HEK293 (cell line): ENCODE results near the gene ISG20L2.

Source experiments
- BCL11B ChIP-seq: fragments of 450-650 bp; formaldehyde crosslinking; IDR thresholded peaks from 2 replicates; pipeline ENCODE4 v1.5.1; 2016; ENCODE audit warnings: low read depth, missing biosample characterization, missing genetic modification characterization
- GFI1B ChIP-seq: fragments of 450-650 bp; formaldehyde crosslinking; IDR thresholded peaks from 2 replicates; pipeline ENCODE4 v1.5.1; 2016; ENCODE audit warnings: missing biosample characterization, missing genetic modification characterization
- HOXC10 ChIP-seq: sonication (generic); formaldehyde crosslinking; IDR thresholded peaks from 2 replicates; pipeline ENCODE4 v1.8.1; 2023; ENCODE audit warnings: mild to moderate bottlenecking, missing genetic modification reagents
- KLF17 ChIP-seq: fragments of 450-650 bp; formaldehyde crosslinking; IDR thresholded peaks from 2 replicates; pipeline ENCODE4 v1.5.1; 2016; ENCODE audit warnings: missing biosample characterization, missing genetic modification characterization
- MEIS1 ChIP-seq: sonication (generic); formaldehyde crosslinking; IDR thresholded peaks from 2 replicates; pipeline ENCODE4 v1.8.1; 2022; ENCODE audit warnings: missing genetic modification reagents, mild to moderate bottlenecking, borderline replicate concordance
- MZF1 ChIP-seq: fragments of 450-650 bp; formaldehyde crosslinking; IDR thresholded peaks from 2 replicates; pipeline ENCODE4 v1.5.1; 2017; ENCODE audit warnings: missing biosample characterization, missing genetic modification characterization, borderline replicate concordance
- OVOL3 ChIP-seq: fragments of 450-650 bp; formaldehyde crosslinking; IDR thresholded peaks from 2 replicates; pipeline ENCODE4 v1.5.1; 2016; ENCODE audit warnings: missing biosample characterization, missing genetic modification characterization
- PRDM1 ChIP-seq: fragments of 450-650 bp; formaldehyde crosslinking; IDR thresholded peaks from 2 replicates; pipeline ENCODE4; 2016; ENCODE audit warnings: missing biosample characterization, missing genetic modification characterization
- PRDM2 ChIP-seq: fragments of 450-650 bp; formaldehyde crosslinking; IDR thresholded peaks from 2 replicates; pipeline ENCODE4 v1.5.1; 2016; ENCODE audit warnings: missing biosample characterization, missing genetic modification characterization, borderline replicate concordance
- SP7 ChIP-seq: fragments of 450-650 bp; formaldehyde crosslinking; IDR thresholded peaks from 2 replicates; pipeline ENCODE4 v1.5.1; 2016; ENCODE audit warnings: missing biosample characterization, missing genetic modification characterization
- ZBTB48 ChIP-seq: fragments of 450-650 bp; formaldehyde crosslinking; IDR thresholded peaks from 2 replicates; pipeline ENCODE4 v1.5.1; 2016; ENCODE audit warnings: missing biosample characterization, missing genetic modification characterization
- ZBTB8A ChIP-seq: fragments of 450-650 bp; formaldehyde crosslinking; IDR thresholded peaks from 2 replicates; pipeline ENCODE4 v1.5.1; 2016; ENCODE audit warnings: missing biosample characterization, missing genetic modification characterization
- ZFP3 ChIP-seq: fragments of 450-650 bp; formaldehyde crosslinking; IDR thresholded peaks from 2 replicates; pipeline ENCODE4 v1.5.1; 2016; ENCODE audit warnings: low read depth, missing biosample characterization, missing genetic modification characterization
- ZFP41 ChIP-seq: fragments of 450-650 bp; formaldehyde crosslinking; IDR thresholded peaks from 2 replicates; pipeline ENCODE4 v1.5.1; 2016; ENCODE audit warnings: missing biosample characterization, missing genetic modification characterization, borderline replicate concordance
- ZIC2 ChIP-seq: fragments of 450-650 bp; formaldehyde crosslinking; IDR thresholded peaks from 2 replicates; pipeline ENCODE4 v1.5.1; 2016; ENCODE audit warnings: missing biosample characterization, missing genetic modification characterization
- ZNF157 ChIP-seq: fragments of 450-650 bp; formaldehyde crosslinking; IDR thresholded peaks from 2 replicates; pipeline ENCODE4 v1.5.1; 2016; ENCODE audit warnings: missing biosample characterization, missing genetic modification characterization
- ZNF26 ChIP-seq: fragments of 450-650 bp; formaldehyde crosslinking; IDR thresholded peaks from 2 replicates; pipeline ENCODE4 v1.5.1; 2016; ENCODE audit warnings: missing biosample characterization, missing genetic modification characterization
- ZNF350 ChIP-seq: fragments of 450-650 bp; formaldehyde crosslinking; IDR thresholded peaks from 2 replicates; pipeline ENCODE4 v1.5.0; 2017; ENCODE audit warnings: missing biosample characterization, mild to moderate bottlenecking, missing genetic modification characterization
- ZNF398 ChIP-seq: fragments of 450-650 bp; formaldehyde crosslinking; IDR thresholded peaks from 2 replicates; pipeline ENCODE4 v1.5.1; 2017; ENCODE audit warnings: missing biosample characterization, missing genetic modification characterization
- ZNF404 ChIP-seq: fragments of 450-650 bp; formaldehyde crosslinking; IDR thresholded peaks from 2 replicates; pipeline ENCODE4 v1.5.1; 2017; ENCODE audit warnings: missing biosample characterization, missing genetic modification characterization
- ZNF600 ChIP-seq: fragments of 450-650 bp; formaldehyde crosslinking; IDR thresholded peaks from 2 replicates; pipeline ENCODE4 v1.5.1; 2016; ENCODE audit warnings: missing biosample characterization, missing genetic modification characterization
- ZNF658 ChIP-seq: fragments of 450-650 bp; formaldehyde crosslinking; IDR thresholded peaks from 2 replicates; pipeline ENCODE4; 2016; ENCODE audit warnings: missing biosample characterization, missing genetic modification characterization
- ZNF664 ChIP-seq: fragments of 450-650 bp; formaldehyde crosslinking; IDR thresholded peaks from 2 replicates; pipeline ENCODE4 v1.5.1; 2016; ENCODE audit warnings: missing biosample characterization, missing genetic modification characterization
- ZNF701 ChIP-seq: fragments of 450-650 bp; formaldehyde crosslinking; IDR thresholded peaks from 2 replicates; pipeline ENCODE4 v1.5.1; 2016; ENCODE audit warnings: missing biosample characterization, missing genetic modification characterization
- ZNF837 ChIP-seq: fragments of 450-650 bp; formaldehyde crosslinking; IDR thresholded peaks from 2 replicates; pipeline ENCODE4 v1.5.1; 2016; ENCODE audit warnings: missing biosample characterization, missing genetic modification characterization
- ZSCAN16 ChIP-seq: fragments of 450-650 bp; formaldehyde crosslinking; IDR thresholded peaks from 2 replicates; pipeline ENCODE4 v1.5.1; 2016; ENCODE audit warnings: missing biosample characterization, missing genetic modification characterization
- ZSCAN5A ChIP-seq: fragments of 450-650 bp; formaldehyde crosslinking; IDR thresholded peaks from 2 replicates; pipeline ENCODE4 v1.5.1; 2016; ENCODE audit warnings: missing biosample characterization, missing genetic modification characterization

ISG20L2 gene

GRCh38 chr1:156692925-156693847, 35.4 kb downstream of the ISG20L2 start (continued):
- TF ChIP-seq ZNF398 (tag by site-specific recombination) (peak; percentile 77), ZSCAN5A (tag by site-specific recombination) (no peak), ZIC2 (tag by site-specific recombination) (0 out of 2 replicates have a peak, but pooled peaks have one; percentile 14), ZBTB8A (tag by site-specific recombination) (peak; percentile 35; the same call in 1 of the 2 replicates), ZNF26 (tag by site-specific recombination) (no peak), ZNF600 (tag by site-specific recombination) (no peak), ZNF157 (no peak), ZNF350 (tag by site-specific recombination) (no peak), ZNF837 (tag by site-specific recombination) (no peak), ZSCAN16 (no peak), ZFP3 (tag by site-specific recombination) (no peak), PRDM2 (tag by site-specific recombination) (no peak), MEIS1 (CRISPR knock-in tag) (no peak), GFI1B (tag by site-specific recombination) (no peak), ZNF664 (tag by site-specific recombination) (no peak), BCL11B (0 out of 2 replicates have a peak, but pooled peaks have one; percentile 34), ZNF658 (tag by site-specific recombination) (no peak), ZNF701 (tag by site-specific recombination) (no peak), PRDM1 (tag by site-specific recombination) (peak; percentile 85), OVOL3 (no peak), ZFP41 (no peak), KLF17 (tag by site-specific recombination) (peak; percentile 44; the same call in 1 of the 2 replicates), HOXC10 (CRISPR knock-in tag) (no peak), ZBTB48 (tag by site-specific recombination) (peak; percentile 40; the same call in 1 of the 2 replicates), ZNF404 (tag by site-specific recombination) (no peak), SP7 (tag by site-specific recombination) (peak; percentile 22; the same call in 1 of the 2 replicates), MZF1 (no peak)
